Effector CD8-positive, alpha-beta T cell (primary cell): ENCODE results near the gene SLC17A5.
A peak's percentile ranks its signal among the peaks of the same experiment; 100 is the strongest.
"Not testable (repeated sequence)": the region's sequence is repeated elsewhere in the genome, so short reads cannot be mapped to it uniquely, and the experiment has no call there.

Experiments used
- DNase-seq: peaks from one replicate; lab custom pipeline; 2025; lab: John Stamatoyannopoulos, UW
- total RNA-seq, 4 experiments: gene quantifications; one replicate each; lab custom pipeline; 2026; lab: John Stamatoyannopoulos, UW

Gene SLC17A5
- total RNA-seq, result 19.6 to 31.2 (median 24.3) reads per million in 4 experiments

GRCh38 chr6:73653571-73654424 lies at the start of gene SLC17A5:
TSS of gene SLC17A5 (minus strand) at chr6:73653992. CDS start at chr6:73653886, 106 bp downstream.
- peak; percentile 89 for DNase-seq

- DNase-seq, result no peak
Observed at GRCh38 chr6:73703466-73703865, 49.7 kb upstream of the SLC17A5 start.

DNA sequence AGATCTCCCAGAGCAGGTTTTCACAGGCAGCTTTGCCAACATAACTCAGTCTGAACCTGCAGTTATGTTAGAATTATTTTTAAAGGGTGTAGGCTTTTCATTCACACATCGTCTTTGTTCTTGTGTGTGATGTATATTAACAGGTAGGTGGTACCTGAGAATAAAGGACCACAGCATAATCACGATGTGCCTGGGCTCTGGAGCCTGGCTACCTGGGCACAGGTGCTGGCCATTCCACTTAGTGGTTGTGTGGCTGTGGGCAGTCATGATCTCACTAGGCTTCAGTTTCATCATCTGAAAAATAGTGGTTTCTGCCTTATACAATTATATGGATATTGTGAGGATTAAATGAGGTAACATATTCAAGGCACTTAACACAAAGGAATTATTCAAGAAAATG lies 48.7 kb upstream of the SLC17A5 start:
- DNase-seq, result no peak

DNA sequence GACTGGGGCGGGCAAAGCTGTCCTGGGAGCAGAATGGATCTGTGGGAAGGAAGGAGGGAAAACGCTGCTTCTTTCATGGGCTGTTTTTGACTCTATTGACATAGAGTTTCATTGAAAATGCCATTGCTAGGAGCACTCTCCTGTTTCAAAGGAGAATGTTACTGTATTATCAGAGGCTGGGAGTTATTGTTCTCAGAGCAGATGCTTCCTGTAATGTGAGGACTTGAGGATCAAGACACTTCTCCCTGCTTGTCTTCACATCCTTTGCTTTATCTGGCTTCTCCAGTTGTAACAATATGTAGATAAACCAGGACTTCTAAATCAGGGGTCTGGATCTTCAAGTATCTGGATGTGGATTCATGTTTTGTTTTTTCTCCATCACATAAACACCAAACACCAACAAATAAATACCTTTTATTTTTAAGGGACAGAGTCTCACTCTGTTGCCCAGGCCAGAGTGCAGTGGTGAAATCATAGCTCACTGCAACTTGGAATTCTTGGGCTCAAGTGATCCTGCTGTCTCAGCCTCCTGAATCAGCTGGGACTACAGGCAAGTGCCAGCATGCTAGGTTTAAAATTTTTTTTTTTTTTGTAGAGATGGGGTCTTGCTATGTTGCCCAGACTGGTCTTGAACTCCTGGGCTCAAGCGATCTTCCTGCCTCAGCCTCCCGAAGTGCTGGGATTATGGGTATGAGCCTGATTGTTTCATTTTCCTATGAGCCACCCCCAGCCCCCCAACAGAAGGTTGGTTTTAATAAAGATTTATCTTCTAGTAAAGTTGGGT lies 46.1 kb upstream of the SLC17A5 start:
- DNase-seq, result no peak

GRCh38 chr6:73696966-73697655 lies 43.3 kb upstream of the SLC17A5 start:
- no peak for DNase-seq

- DNase-seq, result no peak
Observed at GRCh38 chr6:73695619-73696421, 42.0 kb upstream of the SLC17A5 start, which contains the start of gene CD109. TSS of gene CD109 (plus strand) at chr6:73696203. CDS start at chr6:73696216, 13 bp downstream.

DNA sequence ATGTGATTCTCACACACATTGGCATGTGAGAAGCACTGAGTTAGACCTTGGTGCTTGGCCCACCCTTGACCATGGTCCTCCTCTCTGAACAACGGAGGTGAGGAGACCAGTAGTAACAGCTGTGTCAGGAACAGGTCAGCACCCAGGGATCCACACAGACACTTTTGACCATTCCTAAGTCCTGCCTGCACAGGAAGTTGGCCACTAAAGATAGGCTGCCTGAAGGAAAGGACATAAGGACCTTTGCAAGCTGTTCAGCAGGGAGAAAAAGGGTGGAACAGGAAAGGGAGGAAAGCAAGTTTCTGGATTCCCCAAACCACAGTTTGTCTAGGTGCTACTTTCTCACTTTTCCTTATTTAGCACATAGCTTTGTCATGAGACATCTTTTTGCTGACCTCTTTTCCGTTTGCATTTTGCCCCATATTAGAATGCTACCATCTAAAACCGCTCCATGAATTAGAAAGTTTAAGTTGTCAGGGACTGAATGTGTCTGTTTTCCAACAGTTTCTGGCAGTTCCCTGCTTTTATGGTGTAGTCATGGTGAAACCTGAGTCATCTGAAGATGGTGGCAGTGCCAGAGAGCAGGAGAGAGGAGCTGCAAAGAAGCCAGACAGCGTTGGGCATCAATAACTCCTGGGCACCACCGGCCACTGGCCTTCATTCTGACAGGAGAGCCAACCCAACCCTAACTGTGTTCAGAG lies 41.1 kb upstream of the SLC17A5 start:
- no peak for DNase-seq

DNA sequence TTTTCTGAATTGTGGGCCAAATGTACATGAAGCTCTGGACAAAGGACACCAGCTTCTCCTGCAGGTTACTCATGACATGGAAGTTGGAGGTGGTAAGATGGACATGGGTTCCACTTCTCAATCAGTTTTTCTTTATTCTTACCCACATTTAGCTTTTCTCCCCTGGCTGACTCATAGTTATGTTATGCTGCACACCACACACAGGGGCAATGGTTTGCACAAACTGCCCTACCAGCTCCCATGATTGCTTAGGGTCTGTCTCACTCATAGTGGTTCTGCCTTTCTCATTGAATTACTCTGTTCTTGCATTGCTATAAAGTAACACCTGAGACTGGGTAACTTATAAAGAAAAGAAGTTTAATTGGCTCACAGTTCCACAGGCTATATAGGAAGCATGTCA lies 37.7 kb upstream of the SLC17A5 start:
- no peak for DNase-seq

DNA sequence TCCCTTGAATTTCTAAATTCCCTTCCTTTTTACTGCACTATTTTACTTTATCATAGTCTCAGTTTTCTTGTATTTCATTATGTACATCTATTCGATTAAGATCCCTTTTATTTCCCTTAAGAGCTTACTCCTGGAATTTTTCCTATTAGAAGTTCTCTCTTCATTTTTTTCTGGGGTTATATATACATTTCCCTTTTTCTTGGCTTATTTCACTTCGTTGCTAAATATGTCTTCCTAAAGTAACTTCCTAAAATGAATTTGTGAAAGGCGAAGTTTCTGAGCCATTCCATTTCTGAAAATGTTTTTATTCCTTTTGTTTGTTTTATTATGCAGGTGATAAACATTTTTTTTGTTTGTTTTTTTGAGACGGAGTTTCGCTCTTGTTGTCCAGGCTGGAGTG lies 36.3 kb upstream of the SLC17A5 start:
- DNase-seq, result no peak

DNA sequence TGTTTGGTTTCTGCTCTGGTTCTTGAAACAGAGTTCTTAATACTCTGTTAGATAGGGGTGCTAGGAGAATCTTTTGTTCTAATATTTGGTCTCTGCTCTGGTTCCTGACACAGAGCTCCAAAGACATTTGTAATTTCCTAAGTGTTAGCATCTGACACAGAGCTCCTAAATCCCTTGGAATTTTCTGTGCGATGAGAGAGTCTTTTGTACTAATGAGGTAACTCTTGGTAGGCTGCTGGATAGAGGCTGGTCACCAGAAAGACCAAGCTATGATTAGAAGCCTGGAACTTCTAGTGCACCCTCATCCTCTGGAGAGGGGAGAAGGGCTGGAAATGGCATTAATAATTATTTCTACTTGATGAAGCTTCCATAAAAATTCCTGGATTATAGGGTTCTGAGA lies 34.6 kb upstream of the SLC17A5 start:
- no peak for DNase-seq

DNA sequence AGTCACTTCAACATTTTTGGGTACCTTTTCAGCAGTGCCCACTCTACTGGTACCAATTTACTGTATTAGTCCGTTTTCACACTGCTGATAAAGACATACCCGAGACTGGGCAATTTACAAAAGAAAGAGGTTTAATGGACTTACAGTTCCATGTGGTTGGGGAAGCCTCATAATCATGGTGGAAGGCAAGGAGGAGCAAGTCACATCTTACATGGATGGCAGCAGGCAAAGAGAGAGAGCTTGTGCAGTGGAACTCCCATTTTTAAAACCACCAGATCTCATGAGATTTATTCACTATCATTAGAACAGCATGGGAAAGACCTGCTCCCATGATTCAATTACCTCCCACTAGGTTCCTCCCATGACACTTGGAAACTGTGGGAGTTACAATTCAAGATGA lies 29.8 kb upstream of the SLC17A5 start:
- not testable (repeated sequence) for DNase-seq

DNA sequence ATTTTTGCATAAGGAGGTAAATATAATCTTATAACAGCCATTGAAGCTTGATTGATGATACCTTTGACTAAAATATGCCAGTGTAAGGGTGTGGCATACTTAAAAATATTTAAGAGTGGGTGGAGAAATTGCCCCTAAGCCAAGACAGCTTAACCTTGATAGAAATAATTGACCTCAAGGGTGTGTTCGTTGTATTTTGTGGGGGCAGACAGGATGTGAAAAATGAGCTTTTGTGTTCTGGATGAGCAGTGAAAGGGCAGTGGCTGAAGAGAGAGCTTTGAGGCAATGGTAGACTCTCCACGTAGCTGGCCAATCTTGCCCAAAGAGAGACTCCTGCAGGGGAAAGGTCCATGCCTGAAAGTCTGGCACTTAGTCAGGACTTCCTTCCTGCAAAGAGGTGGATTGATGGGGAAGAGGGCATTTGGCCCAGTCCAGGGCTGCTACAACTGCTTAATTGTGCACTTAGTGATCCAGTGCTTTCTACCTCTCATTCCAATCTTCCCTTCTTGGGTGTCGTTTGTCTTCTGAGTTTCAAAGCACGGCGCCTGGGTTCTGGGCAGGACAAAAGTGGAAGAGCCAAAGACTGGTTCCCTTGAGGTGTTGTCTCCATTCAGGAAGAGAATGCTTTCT lies 26.6 kb upstream of the SLC17A5 start:
- no peak for DNase-seq

DNA sequence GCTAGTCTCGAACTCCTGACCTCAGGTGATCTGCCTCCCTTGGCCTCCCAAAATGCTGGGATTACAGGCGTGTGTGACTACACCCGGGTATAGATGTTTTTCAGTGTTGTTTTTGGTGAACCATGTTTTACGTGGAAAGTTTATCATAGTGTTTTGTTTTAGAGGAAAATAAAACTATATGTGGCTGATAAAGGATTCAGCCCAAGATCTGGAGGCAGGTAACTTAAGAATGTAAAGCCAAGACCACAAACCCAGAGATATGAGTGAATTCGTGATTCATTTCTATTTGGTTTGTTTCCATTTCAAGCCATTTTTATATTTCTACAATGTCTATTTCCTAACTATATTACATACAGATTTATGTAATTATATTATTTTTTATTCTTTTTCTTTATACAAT lies 26.1 kb upstream of the SLC17A5 start:
- DNase-seq, result not testable (repeated sequence)

DNA sequence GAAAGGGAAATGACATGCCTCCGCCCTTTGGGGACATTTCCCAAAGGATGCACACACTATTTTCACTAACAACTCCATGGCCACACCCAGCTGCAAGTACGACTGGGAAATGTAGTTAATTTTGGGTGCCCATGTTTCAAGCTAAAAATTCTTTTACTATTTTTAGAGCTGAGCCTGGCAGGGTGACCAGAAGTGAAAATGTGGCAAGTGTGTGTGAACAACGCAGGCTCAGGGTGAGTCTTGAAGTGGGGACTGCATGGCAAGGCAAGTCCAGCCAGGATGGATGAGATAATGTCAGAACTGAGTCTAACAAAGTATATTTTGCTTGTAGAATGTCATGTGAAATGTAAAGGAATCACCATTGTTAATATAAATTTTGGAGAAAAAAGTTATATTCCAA lies 25.2 kb upstream of the SLC17A5 start:
- no peak for DNase-seq

DNA sequence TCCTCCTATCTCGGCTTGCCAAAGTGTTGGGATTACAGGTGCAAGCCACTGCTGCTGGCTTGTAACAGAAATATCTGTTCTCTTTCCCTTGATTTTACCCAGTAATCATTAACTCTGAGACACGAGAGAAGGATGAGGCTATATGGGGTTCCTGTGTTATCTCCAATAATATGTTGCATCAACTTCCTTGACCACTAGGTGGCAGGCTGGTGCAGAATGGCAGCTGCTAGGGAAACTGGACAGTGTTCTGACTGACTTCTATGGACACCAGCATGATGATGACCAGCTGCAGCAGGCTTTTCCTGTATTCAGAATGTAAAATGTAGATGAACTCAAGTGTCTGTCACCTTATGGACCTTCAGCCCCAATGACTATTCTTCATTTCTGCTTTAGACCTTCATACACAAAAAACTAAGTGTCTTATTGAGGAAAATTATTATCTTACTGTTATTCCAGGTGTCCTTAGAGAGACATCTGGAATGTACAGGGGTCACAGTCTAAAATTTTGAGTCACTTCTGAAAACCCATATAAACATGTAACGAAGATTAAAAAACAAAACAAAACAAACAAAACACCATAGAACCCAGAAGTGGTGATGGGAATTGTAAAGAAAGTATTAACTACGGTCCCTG lies 21.8 kb upstream of the SLC17A5 start:
- peak; percentile 43 for DNase-seq

GRCh38 chr6:73671911-73672685 lies 18.3 kb upstream of the SLC17A5 start:
- no peak for DNase-seq

DNA sequence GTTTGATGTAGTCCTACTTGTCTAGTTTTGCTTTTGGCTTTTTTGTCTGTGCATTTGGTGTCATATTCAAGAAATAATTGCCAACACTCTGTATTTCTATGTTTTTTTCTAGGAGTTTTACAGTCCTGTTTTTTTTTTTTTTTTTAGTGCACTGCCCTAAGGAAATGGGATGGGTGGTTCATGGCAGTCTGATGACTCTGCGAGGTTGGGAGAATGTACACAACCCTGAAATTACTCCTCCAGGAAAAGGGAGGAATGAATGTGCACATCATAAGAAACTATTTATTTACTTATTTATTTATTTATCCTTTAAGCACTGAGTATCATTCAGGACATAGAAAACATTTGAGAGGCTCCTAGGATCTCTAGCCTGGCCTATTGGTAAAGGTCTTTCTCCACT lies 15.2 kb upstream of the SLC17A5 start:
- no peak for DNase-seq

DNA sequence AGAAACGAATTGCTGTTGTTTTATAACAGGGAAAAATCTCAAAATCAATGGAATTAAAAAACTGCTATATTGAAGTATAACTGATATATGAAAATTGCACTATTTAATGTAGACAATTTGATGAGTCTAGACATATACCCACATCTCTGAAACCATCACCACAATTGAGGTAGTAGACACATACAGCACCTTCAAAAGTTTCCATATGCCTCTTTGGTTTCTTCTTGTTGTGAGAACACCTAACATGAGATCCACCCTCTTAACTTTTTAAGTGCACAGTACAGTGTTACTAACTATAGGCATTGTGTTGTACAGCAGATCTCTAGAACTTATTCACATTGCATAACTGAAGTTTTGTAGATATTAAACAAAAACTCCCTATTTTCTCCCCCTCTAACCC lies 14.0 kb upstream of the SLC17A5 start:
- DNase-seq, result no peak

- no peak for DNase-seq
Observed at GRCh38 chr6:73666393-73666792, 12.6 kb upstream of the SLC17A5 start.
